HG02938 (cell line): ENCODE measurements around the gene AAGAB.

Experiments
- ATAC-seq: cut with Tn5 transposase; IDR thresholded peaks from one replicate; pipeline ENCODE4 v1.9.1; 2021; ENCODE audit warnings: mild to moderate bottlenecking, moderate library complexity; ENCODE audit not compliant: unreplicated experiment

AAGAB gene

DNA sequence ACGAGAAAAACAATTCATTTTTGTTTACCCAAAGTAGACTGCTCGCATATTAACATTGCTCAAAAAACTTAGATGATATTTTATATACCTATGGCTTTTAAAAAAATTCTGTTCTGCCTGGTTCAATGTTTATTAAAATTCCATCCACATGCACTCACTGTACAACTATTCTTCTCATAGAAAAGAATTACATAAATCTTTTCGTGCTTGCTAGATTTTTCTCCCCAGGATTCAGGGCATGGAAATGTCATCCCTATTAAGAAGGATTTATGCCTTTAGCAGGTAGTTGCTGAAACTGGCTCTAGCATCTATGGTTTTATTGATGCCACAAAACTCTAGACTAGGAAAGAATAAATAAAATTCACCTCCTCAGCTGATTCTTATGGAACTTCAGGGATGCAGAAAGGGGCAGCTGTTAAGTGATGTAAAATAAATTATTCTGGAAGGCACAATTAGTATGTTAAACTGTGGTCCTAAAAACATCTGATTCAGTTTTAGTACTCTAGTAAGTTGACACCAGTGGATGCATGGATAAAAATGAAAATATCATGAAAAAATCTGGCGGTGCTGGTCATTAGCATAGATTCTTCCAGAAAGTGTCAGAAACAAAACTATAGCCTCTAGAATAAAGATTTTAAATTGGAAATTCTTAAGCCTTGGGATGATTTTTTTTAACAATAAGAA is 41.6 kb downstream of the AAGAB start:
- no peak for ATAC-seq

GRCh38 chr15:67210555-67211168 is 43.8 kb downstream of the AAGAB start:
- no peak for ATAC-seq

GRCh38 chr15:67208396-67208795 is 46.1 kb downstream of the AAGAB start:
- no peak for ATAC-seq

DNA sequence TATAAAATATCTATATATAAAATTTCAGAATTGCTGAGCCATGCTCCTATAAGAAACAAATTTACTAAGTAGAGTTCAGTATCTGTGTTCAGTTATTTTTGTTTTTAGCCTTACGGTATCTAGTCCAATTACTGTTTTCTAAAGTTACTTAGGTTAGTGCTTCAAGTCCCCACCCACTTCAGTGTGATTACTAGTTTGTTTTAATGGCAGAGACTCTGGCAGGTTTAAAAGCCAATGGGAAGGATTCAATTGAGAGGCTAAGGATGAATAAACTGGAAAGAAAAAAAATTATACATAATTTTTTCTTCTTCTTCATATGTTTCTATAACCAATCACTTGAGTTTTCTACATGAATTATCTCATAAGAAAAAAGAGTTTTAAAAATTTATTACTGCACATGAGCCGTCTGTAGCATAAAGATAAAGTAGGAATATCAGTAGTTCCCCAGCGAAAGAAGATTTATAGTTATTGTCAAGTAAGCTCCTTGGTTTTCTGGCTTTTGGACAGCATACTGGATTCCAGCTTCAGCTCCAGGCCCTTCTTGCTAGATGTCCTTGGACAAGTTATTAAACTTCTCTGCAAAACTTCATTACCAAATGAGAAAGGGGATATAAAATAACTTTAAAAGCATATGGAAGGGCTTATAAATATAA is 46.8 kb downstream of the AAGAB start:
- ATAC-seq = no peak

- no peak for ATAC-seq
Measured at GRCh38 chr15:67202991-67203390, 51.5 kb downstream of the AAGAB start.

DNA sequence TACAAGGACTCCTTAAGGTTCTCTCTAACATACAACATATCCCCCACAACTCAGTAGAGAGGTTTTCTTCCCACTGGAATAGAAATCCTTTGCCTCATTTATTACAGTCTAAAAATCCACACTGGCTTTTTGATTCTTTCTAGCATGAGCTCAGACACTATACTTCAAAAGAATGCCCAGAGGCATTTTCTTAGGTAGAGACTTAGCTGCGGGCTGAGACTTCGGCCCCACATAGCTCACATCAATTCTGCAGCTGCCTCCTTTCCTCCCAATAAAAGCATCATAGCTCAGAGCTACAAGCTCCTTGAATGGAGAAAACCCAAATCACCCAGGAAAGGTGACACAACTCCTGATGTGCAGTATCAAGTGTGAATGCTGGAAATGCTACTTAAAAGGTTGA is 52.4 kb downstream of the AAGAB start:
- no peak for ATAC-seq

DNA sequence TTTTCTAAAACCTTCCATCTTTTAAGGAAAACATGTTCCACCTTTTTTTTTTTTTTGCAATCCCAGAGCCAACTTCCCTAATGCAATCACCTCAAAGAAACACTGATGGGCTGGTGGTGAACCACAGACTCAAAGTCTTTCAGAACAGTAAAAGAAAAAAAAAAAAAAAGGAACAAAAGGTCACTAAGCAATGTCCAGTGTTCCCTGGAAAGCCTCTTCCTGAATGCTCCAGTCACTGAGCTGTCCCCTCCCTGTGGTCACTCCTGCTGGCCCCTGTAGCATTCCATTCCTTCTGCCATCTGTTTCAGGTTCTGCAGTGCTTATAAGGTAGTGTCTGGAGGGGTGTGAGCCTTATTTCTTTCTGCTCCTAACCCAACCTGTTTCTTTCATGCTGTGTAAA is 53.3 kb downstream of the AAGAB start:
- ATAC-seq = no peak

GRCh38 chr15:67199881-67200763 is 54.3 kb downstream of the AAGAB start:
- no peak for ATAC-seq

DNA sequence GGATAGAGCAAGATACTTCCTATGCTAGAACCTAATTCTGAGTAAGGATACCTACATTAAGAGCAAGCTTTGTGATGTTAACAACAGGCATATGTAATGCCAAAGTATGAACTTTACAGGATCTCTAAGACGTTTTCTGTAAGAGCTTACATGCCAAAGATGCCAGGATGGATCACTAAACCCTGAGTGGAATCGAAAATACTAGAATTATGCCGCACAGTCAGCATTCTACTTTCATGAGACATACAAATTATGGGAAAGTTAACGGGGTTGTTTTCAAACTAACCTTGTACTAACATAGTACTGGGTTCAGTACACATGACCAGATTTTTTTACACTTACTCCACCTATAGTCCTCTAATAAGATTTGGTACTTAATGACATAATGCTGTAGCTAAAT is 55.1 kb downstream of the AAGAB start:
- no peak for ATAC-seq

DNA sequence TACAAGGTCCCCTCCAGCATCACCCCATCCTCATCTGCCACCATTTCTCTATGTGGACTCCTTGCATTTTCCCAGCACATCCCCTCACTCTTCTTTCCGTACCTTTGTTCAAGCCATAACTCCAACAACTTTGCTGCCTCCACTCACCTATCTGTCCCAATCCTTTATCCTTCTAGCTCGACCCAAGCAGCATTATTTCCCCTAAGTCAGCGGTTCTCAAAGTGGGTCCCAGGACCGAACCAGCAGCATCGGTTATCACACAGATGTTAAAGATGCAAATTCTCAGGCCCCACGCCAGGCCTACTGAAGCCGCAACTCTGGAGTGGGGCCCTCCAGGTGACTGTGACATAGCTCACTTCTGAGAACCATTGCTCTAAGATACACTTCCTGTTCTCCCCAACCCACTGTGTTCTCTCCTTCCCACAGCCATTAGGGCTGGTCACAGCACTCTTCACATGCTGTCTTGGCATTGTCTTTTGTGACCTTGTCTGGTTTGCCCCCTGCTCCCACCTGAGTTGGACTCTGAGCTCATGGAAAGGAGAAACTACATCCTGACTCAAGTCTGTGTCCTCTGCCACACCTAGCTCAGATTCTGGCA is 56.2 kb downstream of the AAGAB start:
- no peak for ATAC-seq

- no peak for ATAC-seq
Measured at GRCh38 chr15:67197364-67197695, 57.1 kb downstream of the AAGAB start.

DNA sequence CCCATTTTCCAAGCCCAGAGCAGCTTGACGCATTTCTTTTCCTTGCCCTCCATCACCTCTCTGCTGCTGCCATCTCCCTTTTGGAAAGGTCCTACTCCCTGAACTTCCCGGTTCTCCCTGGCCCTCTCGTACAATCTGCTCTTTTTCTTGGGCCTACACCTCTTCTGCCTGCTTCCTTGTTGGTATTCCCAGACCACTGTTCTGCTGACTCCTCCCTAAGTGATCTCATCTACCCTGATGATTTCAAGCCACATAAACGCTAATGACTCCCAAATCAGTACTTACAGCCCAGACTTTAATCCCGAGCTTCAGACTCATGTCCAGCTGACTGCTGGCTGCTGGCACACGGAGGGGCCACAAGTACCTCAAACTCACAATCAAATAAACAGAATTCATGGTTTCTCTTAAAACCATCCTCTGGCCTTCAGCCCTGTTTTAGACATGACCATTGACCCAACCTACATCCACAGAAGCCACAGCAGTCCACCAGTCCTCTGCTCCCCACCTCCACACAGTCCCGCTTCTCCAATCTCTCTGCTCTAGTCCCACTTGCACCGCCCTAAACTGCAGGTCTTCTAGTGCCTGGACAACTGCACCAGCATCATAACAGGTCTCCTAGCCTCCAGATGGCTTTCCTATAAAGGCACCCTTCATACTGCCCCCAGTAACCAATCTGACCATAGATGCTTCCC is 57.6 kb downstream of the AAGAB start:
- ATAC-seq = no peak

- ATAC-seq = no peak
Measured at GRCh38 chr15:67196222-67196621, 58.2 kb downstream of the AAGAB start.

DNA sequence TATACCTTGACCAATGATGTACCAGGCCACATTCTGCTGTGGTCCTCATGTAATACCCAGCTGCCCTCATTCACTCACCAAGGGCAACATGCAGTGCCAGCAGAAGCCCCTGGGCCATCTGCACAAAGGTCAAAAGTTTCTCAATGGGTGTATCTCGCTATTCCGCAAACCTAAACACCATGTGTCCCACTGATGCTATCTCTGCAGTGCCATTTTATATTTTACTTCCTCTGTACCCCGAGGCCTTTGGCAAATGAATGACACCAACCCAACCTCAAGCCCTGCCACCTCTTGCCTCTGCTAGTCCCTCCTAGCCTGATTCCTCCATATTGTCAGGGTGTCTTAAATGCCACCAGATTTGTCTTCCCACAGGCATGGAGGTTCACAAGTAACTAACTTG is 59.2 kb downstream of the AAGAB start:
- ATAC-seq = no peak

DNA sequence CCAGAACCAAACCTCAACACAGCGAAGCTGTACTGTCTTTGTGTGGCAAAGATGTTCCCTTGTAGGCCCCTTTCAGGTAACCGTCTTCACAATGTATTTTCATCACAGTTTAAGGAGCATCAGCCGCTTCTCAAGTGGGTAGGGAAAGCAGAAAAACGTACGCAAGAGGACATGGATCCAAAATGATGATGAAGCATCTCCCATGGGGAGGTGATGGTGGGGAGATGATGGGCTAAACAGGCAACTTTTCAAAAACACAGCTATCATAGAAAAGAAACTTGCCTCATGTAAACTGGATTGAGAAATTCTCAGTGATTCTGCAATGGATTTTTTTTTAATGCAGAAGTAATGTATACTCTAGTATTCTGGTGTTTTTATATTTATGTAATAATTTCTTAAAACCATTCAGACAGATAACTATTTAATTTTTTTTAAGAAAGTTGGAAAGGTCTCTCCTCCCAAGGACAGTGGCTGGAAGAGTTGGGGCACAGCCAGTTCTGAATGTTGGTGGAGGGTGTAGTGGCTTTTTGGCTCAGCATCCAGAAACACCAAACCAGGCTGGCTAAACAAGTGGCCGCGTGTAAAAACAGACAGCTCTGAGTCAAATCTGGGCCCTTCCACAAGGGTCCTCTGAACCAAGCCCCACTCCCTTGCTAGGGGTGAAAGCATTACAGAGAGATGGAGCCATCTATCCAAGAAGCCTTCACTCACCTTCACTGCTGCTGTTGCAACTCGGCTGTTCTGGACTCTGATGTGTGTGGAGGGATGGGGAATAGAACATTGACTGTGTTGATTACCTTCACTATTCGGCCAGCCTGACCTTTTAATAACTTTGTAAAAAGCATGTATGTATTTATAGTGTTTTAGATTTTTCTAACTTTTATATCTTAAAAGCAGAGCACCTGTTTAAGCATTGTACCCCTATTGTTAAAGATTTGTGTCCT is 60.0 kb downstream of the AAGAB start:
- no peak for ATAC-seq

DNA sequence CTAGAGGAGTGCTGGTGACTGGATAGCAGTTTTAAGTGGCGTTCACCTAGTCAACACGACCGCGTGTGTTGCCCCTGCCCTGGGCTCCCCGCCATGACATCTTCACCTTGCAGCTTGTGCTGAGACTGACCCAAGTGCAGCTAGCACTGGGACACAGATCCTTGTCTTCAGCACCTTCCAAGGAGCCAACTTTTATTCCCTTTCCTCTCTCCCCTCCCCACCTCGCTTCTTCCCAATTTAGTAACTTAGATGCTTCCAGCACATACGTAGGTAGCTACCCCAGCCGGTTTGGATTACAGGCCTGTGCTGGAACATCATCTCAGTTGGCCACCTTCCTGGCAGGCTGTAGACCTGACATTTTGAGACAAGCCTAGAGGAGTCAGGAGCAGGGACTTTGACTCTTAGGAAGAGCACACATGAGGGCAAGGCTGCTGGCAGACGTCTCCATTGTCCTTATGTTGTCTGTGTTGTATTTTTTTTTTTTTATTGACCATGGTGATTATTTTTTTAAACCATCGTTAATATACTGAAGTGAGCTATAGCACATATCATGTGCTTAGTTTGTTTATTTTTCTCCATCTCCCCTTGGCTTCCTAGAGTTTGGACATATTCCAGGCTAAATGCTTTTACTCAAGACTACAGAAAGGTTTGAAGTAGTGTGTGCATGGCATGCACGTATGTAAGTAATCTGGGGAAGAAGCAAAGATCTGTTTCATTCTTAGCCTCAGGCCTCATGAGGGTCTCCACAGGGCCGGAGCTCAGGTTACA is 61.1 kb downstream of the AAGAB start:
- no peak for ATAC-seq

GRCh38 chr15:67192185-67192820 is 62.2 kb downstream of the AAGAB start:
- no peak for ATAC-seq

DNA sequence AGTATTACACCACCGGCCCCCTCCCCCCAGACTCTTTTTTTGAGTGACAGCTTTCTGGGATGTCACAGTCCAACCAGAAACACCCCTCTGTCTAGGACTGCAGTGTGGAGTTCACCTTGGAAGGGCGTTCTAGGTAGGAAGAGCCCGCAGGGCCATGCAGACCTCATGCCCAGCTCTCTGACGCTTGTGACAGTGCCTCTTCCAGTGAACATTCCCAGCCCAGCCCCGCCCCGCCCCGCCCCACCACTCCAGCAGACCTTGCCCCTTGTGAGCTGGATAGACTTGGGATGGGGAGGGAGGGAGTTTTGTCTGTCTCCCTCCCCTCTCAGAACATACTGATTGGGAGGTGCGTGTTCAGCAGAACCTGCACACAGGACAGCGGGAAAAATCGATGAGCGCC is 63.6 kb downstream of the AAGAB start:
- no peak for ATAC-seq
